ENCODE results near the gene PLD3.

The PLD3 gene

GRCh38 chr19:40348125-40348913 lies at the start of gene PLD3, which contains the start of gene C19orf47:
Gene PLD3 (plus strand): TSS chr19:40348695. CDS start chr19:40366484, 17,789 bp downstream.
Gene C19orf47 (minus strand): TSS chr19:40348397. CDS start chr19:40341857, 6,540 bp downstream.
- peak; percentile 99 for DNase-seq (ENCODE audit: low spot score)

- no peak for DNase-seq (ENCODE audit: low spot score)
Measured at GRCh38 chr19:40300668-40301067, 47.8 kb upstream of the PLD3 start.

GRCh38 chr19:40302224-40303011 lies 46.1 kb upstream of the PLD3 start:
- DNase-seq (ENCODE audit: low spot score), result no peak

- DNase-seq (ENCODE audit: low spot score), result no peak
Measured at GRCh38 chr19:40303765-40304164, 44.7 kb upstream of the PLD3 start.

- no peak for DNase-seq (ENCODE audit: low spot score)
Measured at GRCh38 chr19:40304306-40304705, 44.2 kb upstream of the PLD3 start.

GRCh38 chr19:40305403-40305802 lies 43.1 kb upstream of the PLD3 start:
- peak; percentile 91 for DNase-seq (ENCODE audit: low spot score)

GRCh38 chr19:40309666-40310065 lies 38.8 kb upstream of the PLD3 start:
- no peak for DNase-seq (ENCODE audit: low spot score)

- no peak for DNase-seq (ENCODE audit: low spot score)
Measured at GRCh38 chr19:40312533-40312932, 36.0 kb upstream of the PLD3 start.

GRCh38 chr19:40313229-40313983 lies 35.1 kb upstream of the PLD3 start:
- no peak for DNase-seq (ENCODE audit: low spot score)

- no peak for DNase-seq (ENCODE audit: low spot score)
Measured at GRCh38 chr19:40314656-40315055, 33.8 kb upstream of the PLD3 start.

GRCh38 chr19:40315812-40316470 lies 32.6 kb upstream of the PLD3 start:
- DNase-seq (ENCODE audit: low spot score), result no peak

GRCh38 chr19:40317338-40317737 lies 31.2 kb upstream of the PLD3 start:
- no peak for DNase-seq (ENCODE audit: low spot score)

GRCh38 chr19:40320558-40320935 lies 27.9 kb upstream of the PLD3 start:
- no peak for DNase-seq (ENCODE audit: low spot score)

GRCh38 chr19:40321076-40321475 lies 27.4 kb upstream of the PLD3 start:
- no peak for DNase-seq (ENCODE audit: low spot score)

GRCh38 chr19:40321566-40322270 lies 26.8 kb upstream of the PLD3 start:
- no peak for DNase-seq (ENCODE audit: low spot score)

GRCh38 chr19:40322271-40322610 lies 26.3 kb upstream of the PLD3 start:
- DNase-seq (ENCODE audit: low spot score), result no peak

GRCh38 chr19:40322951-40323615 lies 25.4 kb upstream of the PLD3 start:
- no peak for DNase-seq (ENCODE audit: low spot score)

- DNase-seq (ENCODE audit: low spot score), result no peak
Measured at GRCh38 chr19:40323705-40324104, 24.8 kb upstream of the PLD3 start.

GRCh38 chr19:40326201-40326600 lies 22.3 kb upstream of the PLD3 start:
- no peak for DNase-seq (ENCODE audit: low spot score)

- DNase-seq (ENCODE audit: low spot score), result no peak
Measured at GRCh38 chr19:40331052-40331451, 17.4 kb upstream of the PLD3 start.

- DNase-seq (ENCODE audit: low spot score), result no peak
Measured at GRCh38 chr19:40332669-40333068, 15.8 kb upstream of the PLD3 start.

Data from cerebellar cortex (tissue), 1 donor.